Measurements from ENCODE around the gene POU2AF2. TPM values are rescaled to one million over a fixed set of nuclear protein-coding genes. Genes with fewer than 3 reads are reported as not detected.

The POU2AF2 gene
- total RNA-seq, 1 donor from 2014 or later: not detected

DNA sequence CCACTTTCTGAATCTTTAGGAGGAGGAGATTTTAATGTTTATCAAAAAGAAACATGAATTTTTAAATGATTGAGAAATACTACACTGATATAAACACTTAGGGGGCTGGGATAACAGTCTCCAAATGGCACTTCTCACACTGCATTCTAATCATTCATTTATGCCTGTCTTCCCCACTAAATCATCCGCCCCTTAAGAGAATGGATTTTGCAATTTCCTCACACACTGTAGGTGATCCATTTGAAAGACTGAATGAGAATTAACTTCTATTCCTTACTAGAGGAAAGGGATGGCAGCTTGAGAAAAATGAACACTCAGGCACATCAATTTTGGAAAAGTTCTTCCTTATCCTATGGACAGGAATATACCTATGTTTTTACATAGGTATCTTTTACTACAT lies 7.6 kb upstream of the POU2AF2 start:
- TF ChIP-seq, protein P1, sequence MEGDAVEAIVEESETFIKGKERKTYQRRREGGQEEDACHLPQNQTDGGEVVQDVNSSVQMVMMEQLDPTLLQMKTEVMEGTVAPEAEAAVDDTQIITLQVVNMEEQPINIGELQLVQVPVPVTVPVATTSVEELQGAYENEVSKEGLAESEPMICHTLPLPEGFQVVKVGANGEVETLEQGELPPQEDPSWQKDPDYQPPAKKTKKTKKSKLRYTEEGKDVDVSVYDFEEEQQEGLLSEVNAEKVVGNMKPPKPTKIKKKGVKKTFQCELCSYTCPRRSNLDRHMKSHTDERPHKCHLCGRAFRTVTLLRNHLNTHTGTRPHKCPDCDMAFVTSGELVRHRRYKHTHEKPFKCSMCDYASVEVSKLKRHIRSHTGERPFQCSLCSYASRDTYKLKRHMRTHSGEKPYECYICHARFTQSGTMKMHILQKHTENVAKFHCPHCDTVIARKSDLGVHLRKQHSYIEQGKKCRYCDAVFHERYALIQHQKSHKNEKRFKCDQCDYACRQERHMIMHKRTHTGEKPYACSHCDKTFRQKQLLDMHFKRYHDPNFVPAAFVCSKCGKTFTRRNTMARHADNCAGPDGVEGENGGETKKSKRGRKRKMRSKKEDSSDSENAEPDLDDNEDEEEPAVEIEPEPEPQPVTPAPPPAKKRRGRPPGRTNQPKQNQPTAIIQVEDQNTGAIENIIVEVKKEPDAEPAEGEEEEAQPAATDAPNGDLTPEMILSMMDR (IDR thresholded peaks at IDR 0.05; ENCODE audit: unreplicated experiment): no peak
- Mint-ChIP-seq H3K4me1 (ENCODE audit: unreplicated experiment) (no peaks in the 10 kb centered on the region), H3K27me3 (ENCODE audit: unreplicated experiment) (no peaks in the 10 kb centered on the region), H3K9me3 (ENCODE audit: unreplicated experiment) (no peaks in the 10 kb centered on the region), H3K36me3 (ENCODE audit: low read depth, unreplicated experiment) (no peaks in the 10 kb centered on the region), H3K27ac (ENCODE audit: unreplicated experiment) (no peak overlapping the region), H3K4me3 (ENCODE audit: unreplicated experiment) (no peak overlapping the region)
- no peak for DNase-seq (ENCODE audit: low spot score)

DNA sequence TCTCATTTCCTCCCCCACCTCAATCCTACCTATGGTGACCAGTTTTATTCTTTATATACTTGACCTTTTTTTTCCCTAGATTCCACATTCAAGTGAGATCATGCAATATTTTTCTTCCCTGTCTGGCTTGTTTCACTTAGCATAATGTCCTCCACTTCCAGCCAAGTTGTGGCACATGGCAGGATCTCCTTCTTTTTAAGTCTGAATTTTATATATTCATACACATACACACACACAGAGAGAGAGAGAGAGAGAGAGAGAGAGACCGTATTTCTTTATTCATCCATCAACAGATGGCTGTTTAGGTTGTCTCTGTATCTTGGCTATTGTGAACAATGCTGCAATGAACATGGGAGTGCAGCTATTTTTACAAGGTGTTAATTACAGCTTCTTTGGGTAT lies 1.4 kb downstream of the POU2AF2 start:
- no peak for DNase-seq (ENCODE audit: low spot score)
- H3K27me3 Mint-ChIP-seq (ENCODE audit: unreplicated experiment): no peaks in the 10 kb centered on the region
- no peak overlapping the region for H3K4me3 Mint-ChIP-seq (ENCODE audit: unreplicated experiment)
- H3K27ac Mint-ChIP-seq (ENCODE audit: unreplicated experiment): no peak overlapping the region
- H3K9me3 Mint-ChIP-seq (ENCODE audit: unreplicated experiment): no peaks in the 10 kb centered on the region
- TF ChIP-seq, protein P1 (IDR thresholded peaks at IDR 0.05; ENCODE audit: unreplicated experiment): no peak
- no peaks in the 10 kb centered on the region for H3K4me1 Mint-ChIP-seq (ENCODE audit: unreplicated experiment)
- no peaks in the 10 kb centered on the region for H3K36me3 Mint-ChIP-seq (ENCODE audit: low read depth, unreplicated experiment)

DNA sequence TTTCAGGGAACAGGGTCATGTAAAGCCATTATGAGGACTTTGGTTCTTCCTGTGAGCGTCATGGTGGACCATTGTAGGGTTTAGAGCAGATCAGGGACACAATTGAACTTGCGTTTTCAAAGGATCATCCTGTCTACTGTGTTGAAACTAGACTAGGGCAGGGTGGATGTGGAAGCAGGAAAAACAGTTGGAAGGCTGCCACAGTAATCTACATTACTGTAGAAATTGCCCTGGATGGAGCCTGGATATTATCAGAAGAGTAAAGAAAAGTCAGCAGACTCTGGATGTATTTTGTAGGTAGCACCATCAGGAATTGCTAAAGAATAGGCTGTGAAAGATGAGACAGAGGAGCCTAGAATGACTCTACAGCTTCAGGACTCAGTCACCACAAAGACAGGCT lies 5.4 kb downstream of the POU2AF2 start:
- TF ChIP-seq, protein P1 (IDR thresholded peaks at IDR 0.05; ENCODE audit: unreplicated experiment): no peak

DNA sequence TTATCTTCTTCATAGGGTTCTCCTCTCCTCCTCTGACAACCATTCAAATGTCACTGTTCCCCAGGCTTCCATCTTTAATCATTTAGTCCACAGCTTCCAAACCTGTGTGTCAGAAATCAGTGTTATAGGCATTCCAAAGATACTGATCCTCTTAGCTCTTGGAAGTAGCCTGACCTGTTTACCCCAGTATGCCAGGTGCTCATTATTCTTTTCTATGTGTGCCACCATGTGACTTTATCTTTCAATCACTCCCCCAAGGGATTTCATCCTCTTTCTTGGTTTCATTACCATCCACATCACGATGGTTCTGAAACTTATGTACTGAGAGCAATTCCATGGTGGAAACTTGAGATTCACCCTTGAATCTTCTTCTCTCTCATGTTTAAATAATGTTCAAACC lies 7.6 kb downstream of the POU2AF2 start:
- no peaks in the 10 kb centered on the region for H3K9me3 Mint-ChIP-seq (ENCODE audit: unreplicated experiment)
- DNase-seq (ENCODE audit: low spot score): no peak
- no peaks in the 10 kb centered on the region for H3K36me3 Mint-ChIP-seq (ENCODE audit: low read depth, unreplicated experiment)
- H3K27ac Mint-ChIP-seq (ENCODE audit: unreplicated experiment): no peak overlapping the region
- H3K4me1 Mint-ChIP-seq (ENCODE audit: unreplicated experiment): no peaks in the 10 kb centered on the region
- no peak overlapping the region for H3K4me3 Mint-ChIP-seq (ENCODE audit: unreplicated experiment)
- no peaks in the 10 kb centered on the region for H3K27me3 Mint-ChIP-seq (ENCODE audit: unreplicated experiment)
- TF ChIP-seq, protein P1 (IDR thresholded peaks at IDR 0.05; ENCODE audit: unreplicated experiment): no peak

More for the DNA sequence above, 5.4 kb downstream of the POU2AF2 start:
- no peaks in the 10 kb centered on the region for H3K27me3 Mint-ChIP-seq (ENCODE audit: unreplicated experiment)
- no peak overlapping the region for H3K4me3 Mint-ChIP-seq (ENCODE audit: unreplicated experiment)
- H3K27ac Mint-ChIP-seq (ENCODE audit: unreplicated experiment): no peak overlapping the region
- no peaks in the 10 kb centered on the region for H3K4me1 Mint-ChIP-seq (ENCODE audit: unreplicated experiment)
- DNase-seq (ENCODE audit: low spot score): no peak
- no peaks in the 10 kb centered on the region for H3K9me3 Mint-ChIP-seq (ENCODE audit: unreplicated experiment)
- H3K36me3 Mint-ChIP-seq (ENCODE audit: low read depth, unreplicated experiment): no peaks in the 10 kb centered on the region

DNA sequence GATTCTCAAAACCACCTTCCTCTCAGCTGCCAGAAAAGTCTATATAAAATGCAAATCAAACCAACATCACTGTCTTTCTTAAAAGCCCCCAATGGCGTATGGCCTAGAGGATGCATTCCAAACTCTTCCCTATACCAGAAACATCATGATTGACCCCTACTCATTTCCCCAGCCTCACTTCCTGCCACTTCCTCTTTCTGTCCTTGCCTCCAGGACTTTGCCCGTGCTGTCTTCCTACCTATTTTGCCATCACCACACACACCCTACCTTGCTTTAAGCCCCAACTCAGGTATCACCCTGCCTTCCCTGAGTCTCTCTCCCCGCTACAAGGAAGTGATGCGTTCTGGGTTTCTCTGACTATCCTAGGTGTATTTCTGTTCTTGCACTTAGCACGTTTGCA lies 8.1 kb downstream of the POU2AF2 start:
- no peak overlapping the region for H3K27ac Mint-ChIP-seq (ENCODE audit: unreplicated experiment)
- DNase-seq (ENCODE audit: low spot score): no peak
- no peaks in the 10 kb centered on the region for H3K4me1 Mint-ChIP-seq (ENCODE audit: unreplicated experiment)
- no peaks in the 10 kb centered on the region for H3K36me3 Mint-ChIP-seq (ENCODE audit: low read depth, unreplicated experiment)
- no peaks in the 10 kb centered on the region for H3K9me3 Mint-ChIP-seq (ENCODE audit: unreplicated experiment)
- H3K4me3 Mint-ChIP-seq (ENCODE audit: unreplicated experiment): no peak overlapping the region
- TF ChIP-seq, protein P1 (IDR thresholded peaks at IDR 0.05; ENCODE audit: unreplicated experiment): no peak
- no peaks in the 10 kb centered on the region for H3K27me3 Mint-ChIP-seq (ENCODE audit: unreplicated experiment)
